ENCODE results near the gene KIFBP.

KIFBP gene

GRCh38 chr10:69057261-69057950 lies 68.8 kb downstream of the KIFBP start:
- no peak for TF ChIP-seq CTCF (IDR thresholded peaks at IDR 0.05; ENCODE audit: insufficient read depth, missing control alignments)
- DNase-seq (ENCODE audit: insufficient read length, low spot score) (no peak), FAIRE-seq (no peak)

- FAIRE-seq (no peak), DNase-seq (ENCODE audit: insufficient read length, low spot score) (no peak)
- TF ChIP-seq CTCF (IDR thresholded peaks at IDR 0.05; ENCODE audit: insufficient read depth, missing control alignments): no peak
Measured at GRCh38 chr10:69057951-69058297, 69.3 kb downstream of the KIFBP start.

- DNase-seq (ENCODE audit: insufficient read length, low spot score) (no peak), FAIRE-seq (no peak)
- TF ChIP-seq CTCF (IDR thresholded peaks at IDR 0.05; ENCODE audit: insufficient read depth, missing control alignments): no peak
Measured at GRCh38 chr10:69060127-69060798, 71.7 kb downstream of the KIFBP start.

- DNase-seq (ENCODE audit: insufficient read length, low spot score): no peak
- no peak for FAIRE-seq
- TF ChIP-seq CTCF (IDR thresholded peaks at IDR 0.05; ENCODE audit: insufficient read depth, missing control alignments): no peak
Measured at GRCh38 chr10:69061305-69062161, 72.9 kb downstream of the KIFBP start.

GRCh38 chr10:69062901-69063300 lies 74.3 kb downstream of the KIFBP start:
- TF ChIP-seq CTCF (IDR thresholded peaks at IDR 0.05; ENCODE audit: insufficient read depth, missing control alignments): no peak
- FAIRE-seq (no peak), DNase-seq (ENCODE audit: insufficient read length, low spot score) (no peak)

- no peak for FAIRE-seq
- no peak for DNase-seq (ENCODE audit: insufficient read length, low spot score)
- no peak for TF ChIP-seq CTCF (IDR thresholded peaks at IDR 0.05; ENCODE audit: insufficient read depth, missing control alignments)
Measured at GRCh38 chr10:69064762-69065328, 76.2 kb downstream of the KIFBP start.
